BJ (cell line): ENCODE results near the gene RECQL. TPM values are rescaled to one million over a fixed set of nuclear protein-coding genes. Genes with fewer than 3 reads are reported as not detected.
"Not testable (repeated sequence)": the region's sequence is repeated elsewhere in the genome, so short reads cannot be mapped to it uniquely, and the experiment has no call there.

Experiments
- CTCF ChIA-PET: fragments of 350-600 bp; formaldehyde crosslinking; extraction: SDS; loops from one replicate; lab custom pipeline; 2021; ENCODE audit warnings: antibody characterized with exemption, inconsistent platforms; lab: Yijun Ruan, JAX
- POLR2A ChIA-PET: fragments of 300-600 bp; sonication (Branson Sonifier 250); formaldehyde crosslinking; extraction: SDS; loops from one replicate; lab custom pipeline; 2021; ENCODE audit warnings: antibody characterized with exemption; lab: Charles Lee
- DNase-seq: peaks from one replicate; pipeline ENCODE4 v3.0.0-alpha.2; 2011; ENCODE audit warnings: low read depth
- H3K27me3 ChIP-seq: 2 replicates; pipeline ENCODE4 v1.6.0; 2011; ENCODE audit warnings: low read length; ENCODE audit not compliant: control insufficient read depth, insufficient read depth
- H3K36me3 ChIP-seq: 2 replicates; pipeline ENCODE4 v1.5.1; 2011; ENCODE audit warnings: low read length; ENCODE audit not compliant: control insufficient read depth, insufficient read depth
- H3K4me3 ChIP-seq: 2 replicates; pipeline ENCODE4 v1.5.1; 2011; ENCODE audit warnings: low read depth, mild to moderate bottlenecking, control low read depth, low read length
- polyA plus RNA-seq: library from polyadenylated mRNA; depleted of rRNA; stranded (reverse); fragments of >200 nt; gene quantifications from 2 replicates; pipeline ENCODE4 v1.2.3, GENCODE V29; 2011; rRNA removed
- TF ChIP-seq, protein P1 (sequence below): IDR thresholded peaks from 2 replicates; pipeline ENCODE4 v1.5.1; 2011; ENCODE audit warnings: low read depth, mild to moderate bottlenecking, control low read depth, inconsistent platforms, low read length, moderate library complexity; ENCODE audit not compliant: insufficient read depth

The RECQL gene
- polyA plus RNA-seq, 1 experiment = 17.6 TPM

DNA sequence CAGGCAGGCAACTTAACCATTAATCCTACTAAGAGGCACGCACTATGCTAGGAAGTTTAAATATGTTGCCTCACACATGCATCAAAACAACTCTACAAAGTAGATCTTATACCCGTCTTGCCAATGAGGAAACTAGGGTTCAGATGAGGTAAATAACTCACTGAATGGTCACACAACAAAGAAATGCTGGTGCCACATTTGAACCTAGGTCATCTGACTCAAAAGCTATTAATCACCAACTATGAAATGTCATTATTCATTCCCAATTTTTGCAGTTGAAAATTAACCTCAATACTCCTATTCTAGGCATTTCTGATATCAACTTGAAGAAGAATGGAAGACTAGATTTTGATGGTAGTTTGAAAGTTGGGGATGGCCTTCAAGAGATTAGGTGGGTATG, 66.7 kb downstream of the RECQL start:
- H3K4me3 ChIP-seq = no peak overlapping the region
- CTCF ChIA-PET = interaction anchor here (0.9 kb wide), 1 partner anchor 19 kb away, joined by 3 read pairs; no protein-coding TSS in a partner anchor
- DNase-seq = no peak
- no peaks in the 10 kb centered on the region for H3K36me3 ChIP-seq
- POLR2A ChIA-PET = no interaction called here
- no peaks in the 10 kb centered on the region; the same call in 1 of the 2 replicates for H3K27me3 ChIP-seq
- TF ChIP-seq, protein P1, sequence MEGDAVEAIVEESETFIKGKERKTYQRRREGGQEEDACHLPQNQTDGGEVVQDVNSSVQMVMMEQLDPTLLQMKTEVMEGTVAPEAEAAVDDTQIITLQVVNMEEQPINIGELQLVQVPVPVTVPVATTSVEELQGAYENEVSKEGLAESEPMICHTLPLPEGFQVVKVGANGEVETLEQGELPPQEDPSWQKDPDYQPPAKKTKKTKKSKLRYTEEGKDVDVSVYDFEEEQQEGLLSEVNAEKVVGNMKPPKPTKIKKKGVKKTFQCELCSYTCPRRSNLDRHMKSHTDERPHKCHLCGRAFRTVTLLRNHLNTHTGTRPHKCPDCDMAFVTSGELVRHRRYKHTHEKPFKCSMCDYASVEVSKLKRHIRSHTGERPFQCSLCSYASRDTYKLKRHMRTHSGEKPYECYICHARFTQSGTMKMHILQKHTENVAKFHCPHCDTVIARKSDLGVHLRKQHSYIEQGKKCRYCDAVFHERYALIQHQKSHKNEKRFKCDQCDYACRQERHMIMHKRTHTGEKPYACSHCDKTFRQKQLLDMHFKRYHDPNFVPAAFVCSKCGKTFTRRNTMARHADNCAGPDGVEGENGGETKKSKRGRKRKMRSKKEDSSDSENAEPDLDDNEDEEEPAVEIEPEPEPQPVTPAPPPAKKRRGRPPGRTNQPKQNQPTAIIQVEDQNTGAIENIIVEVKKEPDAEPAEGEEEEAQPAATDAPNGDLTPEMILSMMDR = no peak

DNA sequence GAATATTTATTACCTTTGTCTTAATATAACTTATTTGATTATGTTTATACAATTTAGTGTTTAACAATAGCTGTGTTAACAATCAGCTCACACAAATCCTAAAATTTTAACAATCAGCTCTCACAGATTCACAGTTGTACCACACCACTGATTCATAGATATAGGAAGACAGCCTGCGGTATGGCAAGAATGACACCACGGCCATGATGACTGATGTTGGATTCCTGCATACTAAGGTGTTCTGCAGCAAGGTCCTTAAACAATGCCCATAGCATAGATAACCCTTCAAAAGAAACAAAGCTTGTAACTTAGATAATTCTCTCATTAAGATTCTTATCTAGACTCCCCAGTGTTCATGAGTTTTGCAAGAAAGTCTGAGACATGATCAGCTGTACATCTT, 67.9 kb downstream of the RECQL start:
- POLR2A ChIA-PET = no interaction called here
- DNase-seq = no peak
- Histone ChIP-seq H3K27me3 (no peaks in the 10 kb centered on the region; the same call in 1 of the 2 replicates), H3K36me3 (no peaks in the 10 kb centered on the region), H3K4me3 (no peak overlapping the region)
- TF ChIP-seq, protein P1 = no peak
- CTCF ChIA-PET = interaction anchor here (1.3 kb wide), 1 partner anchor 11 kb away, joined by 4 read pairs; no protein-coding TSS in a partner anchor

DNA sequence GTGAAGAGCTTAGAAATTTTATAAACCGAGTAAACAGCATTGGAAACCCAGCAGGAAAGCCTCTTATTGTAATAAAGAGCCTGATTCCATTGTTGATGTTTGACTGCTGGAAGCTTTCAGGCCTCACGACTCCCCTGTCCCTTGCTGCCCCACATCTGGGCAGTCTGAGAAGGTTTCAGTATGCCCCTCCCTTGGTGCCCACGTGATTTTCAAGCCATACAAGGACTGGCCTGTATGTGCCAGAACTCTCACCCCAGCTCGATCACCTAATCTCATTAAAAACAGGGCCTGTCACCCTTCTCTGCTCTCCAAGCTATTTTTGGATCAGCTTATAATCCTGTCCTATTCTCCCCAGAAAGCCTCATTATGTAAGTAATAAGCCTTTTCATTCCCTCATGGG, 71.4 kb downstream of the RECQL start:
- CTCF ChIA-PET = no interaction called here
- POLR2A ChIA-PET = no interaction called here
- TF ChIP-seq, protein P1 = no peak
- no peak for DNase-seq
- Histone ChIP-seq H3K27me3 (no peaks in the 10 kb centered on the region; the same call in 1 of the 2 replicates), H3K4me3 (no peak overlapping the region), H3K36me3 (no peaks in the 10 kb centered on the region)

DNA sequence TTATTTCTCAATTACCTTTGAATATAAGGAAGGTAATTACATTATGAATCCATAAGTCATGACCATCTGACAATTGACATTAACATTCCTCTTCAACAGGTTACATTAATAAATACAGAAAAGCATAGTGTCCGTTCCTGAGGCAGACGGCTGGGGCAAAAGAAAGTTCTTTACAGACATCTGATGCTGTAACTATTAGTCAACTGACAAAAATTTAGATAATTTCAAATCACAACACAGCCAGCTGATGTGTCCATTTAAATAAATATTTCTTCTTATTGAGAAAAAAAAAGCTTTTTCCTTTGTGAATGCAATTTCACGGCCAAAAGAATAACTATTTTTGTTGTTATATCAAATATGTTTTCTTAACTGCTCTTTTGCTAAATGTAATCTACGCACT, 73.2 kb downstream of the RECQL start:
- no peak for DNase-seq
- TF ChIP-seq, protein P1 = no peak
- POLR2A ChIA-PET = no interaction called here
- H3K36me3 ChIP-seq = no peaks in the 10 kb centered on the region
- H3K4me3 ChIP-seq = no peak overlapping the region
- H3K27me3 ChIP-seq = no peaks in the 10 kb centered on the region
- CTCF ChIA-PET = interaction anchor here (0.5 kb wide), 1 partner anchor 1136 kb away, joined by 6 read pairs; no protein-coding TSS in a partner anchor

DNA sequence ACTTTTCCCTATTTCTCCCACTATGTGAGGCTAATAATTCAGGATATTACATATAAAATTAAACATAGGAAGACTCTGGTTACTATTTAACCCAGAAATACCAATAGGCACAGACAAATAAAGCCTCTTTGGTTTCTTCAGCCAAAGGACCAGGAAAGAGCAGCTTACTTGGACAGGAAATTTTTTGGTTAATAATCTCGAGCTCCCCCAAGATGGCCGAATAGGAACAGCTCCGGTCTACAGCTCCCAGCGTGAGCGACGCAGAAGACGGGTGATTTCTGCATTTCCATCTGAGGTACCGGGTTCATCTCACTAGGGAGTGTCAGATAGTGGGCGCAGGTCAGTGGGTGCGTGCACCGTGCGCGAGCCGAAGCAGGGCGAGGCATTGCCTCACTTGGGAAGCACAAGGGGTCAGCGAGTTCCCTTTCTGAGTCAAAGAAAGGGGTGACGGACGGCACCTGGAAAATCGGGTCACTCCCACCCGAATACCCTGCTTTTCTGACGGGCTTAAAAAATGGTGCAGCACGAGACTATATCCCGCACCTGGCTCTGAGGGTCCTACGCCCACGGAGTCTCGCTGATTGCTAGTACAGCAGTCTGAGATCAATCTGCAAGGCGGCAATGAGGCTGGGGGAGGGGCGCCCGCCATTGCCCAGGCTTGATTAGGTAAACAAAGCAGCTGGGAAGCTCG, 82.3 kb downstream of the RECQL start:
- POLR2A ChIA-PET, H3K27me3 ChIP-seq, H3K4me3 ChIP-seq, DNase-seq, H3K36me3 ChIP-seq: not testable (repeated sequence)
- CTCF ChIA-PET = interaction anchor here (1.4 kb wide), 1 partner anchor 9 kb away, joined by 3 read pairs; no protein-coding TSS in a partner anchor

Other genes starting within 250 kb of the RECQL start
- not detected in 2 replicates for gene SLCO1A2, start 166.7 kb downstream of the RECQL start, polyA plus RNA-seq
- not detected in 2 replicates for gene IAPP, start 128.7 kb downstream of the RECQL start, polyA plus RNA-seq
- gene PYROXD1, start 64.0 kb downstream of the RECQL start, polyA plus RNA-seq = 11.1 and 14.2 TPM in 2 replicates
- 76.7 and 119 TPM in 2 replicates for gene GOLT1B, start 154 bp upstream of the RECQL start, polyA plus RNA-seq
- gene SPX, start 24.7 kb upstream of the RECQL start, polyA plus RNA-seq = 0.06 and 0.12 TPM in 2 replicates
- gene GYS2, start 103.2 kb upstream of the RECQL start, polyA plus RNA-seq = not detected in 2 replicates
- gene LDHB, start 156.2 kb upstream of the RECQL start, polyA plus RNA-seq = 275 and 592 TPM in 2 replicates